ENCODE measurements around the gene HPD.
A peak's percentile ranks its signal among the peaks of the same experiment; 100 is the strongest.

HPD gene

GRCh38 chr12:121816925-121817647 lies 41.6 kb downstream of the HPD start:
- in situ Hi-C loops (cut with HindIII; ENCODE audit: low pct_ligation_motif_present, low pct_unique_long_range_greater_than_20kb, low sequenced_read_pairs), result no loop called here
- no peak for DNase-seq

GRCh38 chr12:121815263-121815662 lies 43.4 kb downstream of the HPD start:
- no peak for DNase-seq
- in situ Hi-C loops (cut with HindIII; ENCODE audit: low pct_ligation_motif_present, low pct_unique_long_range_greater_than_20kb, low sequenced_read_pairs), result no loop called here

GRCh38 chr12:121814429-121815119 lies 44.1 kb downstream of the HPD start:
- no peak for DNase-seq
- in situ Hi-C loops (cut with HindIII; ENCODE audit: low pct_ligation_motif_present, low pct_unique_long_range_greater_than_20kb, low sequenced_read_pairs), result no loop called here

- DNase-seq, result no peak
- in situ Hi-C loops (cut with HindIII; ENCODE audit: low pct_ligation_motif_present, low pct_unique_long_range_greater_than_20kb, low sequenced_read_pairs), result no loop called here
Observed at GRCh38 chr12:121813951-121814350, 44.7 kb downstream of the HPD start.

GRCh38 chr12:121812921-121813896 lies 45.5 kb downstream of the HPD start:
- in situ Hi-C loops (cut with HindIII; ENCODE audit: low pct_ligation_motif_present, low pct_unique_long_range_greater_than_20kb, low sequenced_read_pairs), result no loop called here

GRCh38 chr12:121812320-121812871 lies 46.3 kb downstream of the HPD start:
- in situ Hi-C loops (cut with HindIII; ENCODE audit: low pct_ligation_motif_present, low pct_unique_long_range_greater_than_20kb, low sequenced_read_pairs), result no loop called here
- peak; percentile 74 for DNase-seq

More at GRCh38 chr12:121812921-121813896, 45.5 kb downstream of the HPD start:
- DNase-seq, result no peak

- in situ Hi-C loops (cut with HindIII; ENCODE audit: low pct_ligation_motif_present, low pct_unique_long_range_greater_than_20kb, low sequenced_read_pairs), result no loop called here
- DNase-seq, result peak; percentile 80
Observed at GRCh38 chr12:121811434-121812319, 47.0 kb downstream of the HPD start.

GRCh38 chr12:121810833-121811433 lies 47.7 kb downstream of the HPD start:
- in situ Hi-C loops (cut with HindIII; ENCODE audit: low pct_ligation_motif_present, low pct_unique_long_range_greater_than_20kb, low sequenced_read_pairs), result no loop called here
- no peak for DNase-seq

GRCh38 chr12:121810234-121810817 lies 48.3 kb downstream of the HPD start:
- in situ Hi-C loops (cut with HindIII; ENCODE audit: low pct_ligation_motif_present, low pct_unique_long_range_greater_than_20kb, low sequenced_read_pairs), result no loop called here
- DNase-seq, result no peak

GRCh38 chr12:121809712-121810116 lies 48.9 kb downstream of the HPD start:
- in situ Hi-C loops (cut with HindIII; ENCODE audit: low pct_ligation_motif_present, low pct_unique_long_range_greater_than_20kb, low sequenced_read_pairs), result no loop called here
- DNase-seq, result no peak

- in situ Hi-C loops (cut with HindIII; ENCODE audit: low pct_ligation_motif_present, low pct_unique_long_range_greater_than_20kb, low sequenced_read_pairs), result no loop called here
- no peak for DNase-seq
Observed at GRCh38 chr12:121808623-121809022, 50.0 kb downstream of the HPD start.

GRCh38 chr12:121807642-121808347 lies 50.9 kb downstream of the HPD start:
- DNase-seq, result no peak
- in situ Hi-C loops (cut with HindIII; ENCODE audit: low pct_ligation_motif_present, low pct_unique_long_range_greater_than_20kb, low sequenced_read_pairs), result no loop called here

GRCh38 chr12:121806546-121807423 lies 51.9 kb downstream of the HPD start:
- no peak for DNase-seq
- in situ Hi-C loops (cut with HindIII; ENCODE audit: low pct_ligation_motif_present, low pct_unique_long_range_greater_than_20kb, low sequenced_read_pairs), result no loop called here

- in situ Hi-C loops (cut with HindIII; ENCODE audit: low pct_ligation_motif_present, low pct_unique_long_range_greater_than_20kb, low sequenced_read_pairs), result no loop called here
- DNase-seq, result no peak
Observed at GRCh38 chr12:121806009-121806545, 52.6 kb downstream of the HPD start.

- no peak for DNase-seq
- in situ Hi-C loops (cut with HindIII; ENCODE audit: low pct_ligation_motif_present, low pct_unique_long_range_greater_than_20kb, low sequenced_read_pairs), result no loop called here
Observed at GRCh38 chr12:121805171-121806008, 53.3 kb downstream of the HPD start.
